GM23338 (cell line): ENCODE results near the gene PRELID3B. TPM values are rescaled to one million over a fixed set of nuclear protein-coding genes. Genes with fewer than 3 reads are reported as not detected.
A peak's percentile ranks its signal among the peaks of the same experiment; 100 is the strongest.

Experiments used
- ATAC-seq: fragments of 200-7000 bp; cut with Tn5 transposase; 3 replicates; pipeline ENCODE4 v1.9.1; 2020
- DNase-seq: peaks from one replicate; pipeline ENCODE4 v3.0.0-alpha.2; 2015; ENCODE audit warnings: low spot score
- H2AFZ ChIP-seq: fragments of 200-600 bp; sonication (generic); 2 replicates; pipeline ENCODE4 v1.8.0; 2016; ENCODE audit warnings: antibody characterized with exemption, mild to moderate bottlenecking, moderate library complexity
- H3F3A ChIP-seq: fragments of 200-600 bp; sonication (generic); replicated peaks from 2 replicates; pipeline ENCODE4 v1.8.0; 2017; ENCODE audit warnings: antibody characterized with exemption, mixed run types, low read depth
- H3K27ac ChIP-seq: fragments of 200-600 bp; sonication (generic); 2 replicates; pipeline ENCODE4 v1.6.1; 2016; ENCODE audit warnings: low read depth
- H3K27me3 ChIP-seq: fragments of 200-600 bp; sonication (generic); 2 replicates; pipeline ENCODE4 v1.8.0; 2016; ENCODE audit warnings: mild to moderate bottlenecking, mixed run types, moderate library complexity; ENCODE audit not compliant: insufficient read depth
- H3K36me3 ChIP-seq: fragments of 200-600 bp; sonication (generic); 2 replicates; pipeline ENCODE4 v1.8.0; 2016; ENCODE audit warnings: mild to moderate bottlenecking; ENCODE audit not compliant: insufficient read depth
- H3K4me1 ChIP-seq: fragments of 200-600 bp; sonication (generic); 2 replicates; pipeline ENCODE4 v1.8.0; 2016; ENCODE audit warnings: mild to moderate bottlenecking, moderate library complexity; ENCODE audit not compliant: insufficient read depth
- H3K4me2 ChIP-seq: fragments of 200-600 bp; sonication (generic); 2 replicates; pipeline ENCODE4 v1.7.1; 2017; ENCODE audit warnings: mixed run types
- H3K4me3 ChIP-seq: fragments of 200-600 bp; sonication (generic); 2 replicates; pipeline ENCODE4 v1.6.1; 2016; ENCODE audit warnings: mixed run types
- H3K79me2 ChIP-seq: fragments of 200-600 bp; sonication (generic); replicated peaks from 2 replicates; pipeline ENCODE4 v1.8.0; 2017; ENCODE audit warnings: mild to moderate bottlenecking; ENCODE audit not compliant: insufficient read depth
- H3K9me2 ChIP-seq: fragments of 200-600 bp; sonication (generic); 2 replicates; pipeline ENCODE4 v1.8.0; 2017; ENCODE audit not compliant: insufficient read depth
- H4K20me1 ChIP-seq: fragments of 200-600 bp; sonication (generic); replicated peaks from 2 replicates; pipeline ENCODE4 v1.8.0; 2017; ENCODE audit warnings: mild to moderate bottlenecking; ENCODE audit not compliant: insufficient read depth
- H3K27ac Mint-ChIP-seq: 2 replicates; pipeline ENCODE4 v1.8.0; 2020; ENCODE audit warnings: inconsistent platforms, mild to moderate bottlenecking, moderate library complexity, mixed read lengths
- H3K27me3 Mint-ChIP-seq: 3 replicates; pipeline ENCODE4 v1.8.0; 2022; ENCODE audit warnings: low read depth, mild to moderate bottlenecking, moderate library complexity, mixed read lengths, inconsistent platforms; ENCODE audit not compliant: insufficient read depth, poor library complexity
- H3K36me3 Mint-ChIP-seq: 3 replicates; pipeline ENCODE4 v1.8.0; 2021; ENCODE audit warnings: low read depth, mild to moderate bottlenecking, inconsistent platforms, moderate library complexity, mixed read lengths
- H3K4me1 Mint-ChIP-seq: 3 replicates; pipeline ENCODE4 v1.8.0; 2020; ENCODE audit warnings: mild to moderate bottlenecking, inconsistent platforms, mixed read lengths
- H3K4me3 Mint-ChIP-seq: 3 replicates; pipeline ENCODE4 v1.8.0; 2021; ENCODE audit warnings: moderate library complexity, mild to moderate bottlenecking, inconsistent platforms, mixed read lengths
- H3K9me3 Mint-ChIP-seq: 3 replicates; pipeline ENCODE4 v1.8.0; 2020; ENCODE audit warnings: moderate library complexity, mild to moderate bottlenecking, inconsistent platforms, mixed read lengths
- CREB1 ChIP-seq: fragments of 250-450 bp; sonication (Bioruptor Pico); IDR thresholded peaks from 2 replicates; pipeline ENCODE4 v1.5.0; 2020; ENCODE audit warnings: low read depth, mild to moderate bottlenecking, moderate library complexity
- CTCF ChIP-seq, 2 experiments: fragments of 200-600 bp in 1 of 2; sonication (generic) in 1 of 2; conservative IDR thresholded peaks; 2 replicates each; pipeline versions ENCODE4 v1.5.1 to v1.6.1; 2016 to 2017; ENCODE audit warnings: antibody characterized with exemption in 2 of 2, low read depth in 2 of 2, mild to moderate bottlenecking in 2 of 2, moderate library complexity in 1 of 2
- EZH2 ChIP-seq: fragments of 200-600 bp; sonication (generic); IDR thresholded peaks from one replicate; pipeline ENCODE4 v1.8.0; 2017; ENCODE audit warnings: antibody characterized with exemption, mild to moderate bottlenecking, low read depth; ENCODE audit not compliant: unreplicated experiment
- JUNB ChIP-seq: IDR thresholded peaks from one replicate; pipeline ENCODE4 v1.6.1; 2016; ENCODE audit warnings: antibody characterized with exemption; ENCODE audit not compliant: unreplicated experiment
- NANOG ChIP-seq: IDR thresholded peaks from 2 replicates; pipeline ENCODE4 v1.6.1; 2016; ENCODE audit warnings: antibody characterized with exemption, borderline replicate concordance
- POLR2AphosphoS5 ChIP-seq: IDR thresholded peaks from 2 replicates; pipeline ENCODE4 v1.6.1; 2016; ENCODE audit warnings: antibody characterized with exemption, low read depth
- REST ChIP-seq: IDR thresholded peaks from one replicate; pipeline ENCODE4 v1.6.1; 2018; ENCODE audit warnings: antibody characterized with exemption; ENCODE audit not compliant: unreplicated experiment
- STAT1 ChIP-seq: IDR thresholded peaks from one replicate; pipeline ENCODE4 v1.6.1; 2016; ENCODE audit warnings: antibody characterized with exemption; ENCODE audit not compliant: unreplicated experiment
- ZNF114 ChIP-seq: fragments of 250-450 bp; sonication (Bioruptor Pico); IDR thresholded peaks from 2 replicates; pipeline ENCODE4 v1.5.0; 2020; ENCODE audit warnings: mild to moderate bottlenecking, moderate library complexity
- ZNF462 ChIP-seq: fragments of 250-450 bp; sonication (Bioruptor Pico); IDR thresholded peaks from 2 replicates; pipeline ENCODE4 v1.5.0; 2020; ENCODE audit warnings: mild to moderate bottlenecking, moderate library complexity
- polyA plus RNA-seq: library from polyadenylated mRNA; unstranded; fragments of >200 nt; fragmentation: Nextera tagmentation; extraction: Ambion mirVana; gene quantifications from 2 replicates; pipeline ENCODE4 v1.2.1, GENCODE V29; 2016
- total RNA-seq: library from RNA; depleted of rRNA; stranded (reverse); fragments of >200 nt; shearing (Covaris generic); gene quantifications from 2 replicates; pipeline ENCODE4 v1.2.3, GENCODE V29; 2014

The PRELID3B gene
- total and polyA plus RNA-seq, 2 experiments from 2014 or later: 42.7 to 43.6 TPM

GRCh38 chr20:58985656-58986055 is 56.9 kb downstream of the PRELID3B start (continued):
- TF ChIP-seq ZNF462: no peak
- no peak for TF ChIP-seq NANOG
- TF ChIP-seq JUNB: no peak
- no peak for TF ChIP-seq STAT1
- TF ChIP-seq ZNF114 (CRISPR knock-in tag): no peak

GRCh38 chr20:58984691-58985090 is 57.9 kb downstream of the PRELID3B start:
- no peak for ATAC-seq
- Histone ChIP-seq H4K20me1 (peaks cover 26% of the 10 kb centered on the region; the same call in 1 of the 2 replicates), H3K36me3 (peaks cover 21% of the 10 kb centered on the region), H3F3A (no peaks in the 10 kb centered on the region), H3K27me3 (no peaks in the 10 kb centered on the region), H3K4me3 (no peak overlapping the region), H3K27ac (no peak overlapping the region), H3K4me1 (peaks cover 14% of the 10 kb centered on the region), H3K9me2 (no peaks in the 10 kb centered on the region; the same call in 1 of the 2 replicates), H2AFZ (no peak overlapping the region), H3K79me2 (peaks cover 50% of the 10 kb centered on the region), H3K4me2 (peak overlapping the region; percentile 62; the same call in 1 of the 2 replicates)
- H3K4me3 Mint-ChIP-seq: no peak overlapping the region
- peaks cover 19% of the 10 kb centered on the region for H3K4me1 Mint-ChIP-seq
- no peak overlapping the region for H3K27ac Mint-ChIP-seq
- peaks cover 44% of the 10 kb centered on the region for H3K36me3 Mint-ChIP-seq
- H3K9me3 Mint-ChIP-seq: no peaks in the 10 kb centered on the region; the same call in 2 of the 3 replicates
- TF ChIP-seq CTCF (conservative IDR thresholded peaks at IDR 0.05; ENCODE audit: low read depth in 2 of 2): no peak
- TF ChIP-seq EZH2: no peak
- no peak for TF ChIP-seq POLR2AphosphoS5
- TF ChIP-seq REST: no peak
- TF ChIP-seq CREB1: no peak
- no peak for TF ChIP-seq NANOG
- no peak for DNase-seq
- H3K27me3 Mint-ChIP-seq: peaks cover 5% of the 10 kb centered on the region
